ENCODE results near the gene PDCD2L. TPM values are rescaled to one million over a fixed set of nuclear protein-coding genes. Genes with fewer than 3 reads are reported as not detected.
"Not testable (repeated sequence)": the region's sequence is repeated elsewhere in the genome, so short reads cannot be mapped to it uniquely, and the experiment has no call there.

The PDCD2L gene
- total RNA-seq, 4 donors from 2014 or later: 5.6 to 10.6 (median 7.2) TPM; not detected in 1

DNA sequence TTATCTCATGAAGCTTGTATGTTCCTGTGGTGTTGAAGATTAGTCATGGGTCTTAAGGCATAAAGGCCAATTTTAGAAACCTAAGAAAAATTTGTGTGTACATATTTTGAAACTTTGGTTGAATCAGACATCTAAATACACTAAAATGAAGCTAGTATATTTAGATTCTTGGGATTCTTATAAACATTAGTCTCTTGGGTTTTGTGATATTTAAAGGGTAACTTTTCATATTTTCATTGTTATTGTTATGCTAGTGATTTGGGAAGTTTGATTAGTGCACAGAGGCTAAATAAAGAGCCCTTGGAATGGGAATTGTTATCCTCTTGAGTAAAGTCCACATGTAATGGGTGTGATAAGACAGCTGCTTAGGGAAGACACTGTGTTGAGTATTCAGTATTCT is 48.5 kb downstream of the PDCD2L start:
- Histone ChIP-seq H3K4me1 (no peaks in the 10 kb centered on the region), H3K27me3 (no peaks in the 10 kb centered on the region), H3K36me3 (peaks cover 0 to 81% (median 29%) of the 10 kb centered on the region in 4 donors), H3K4me3 (no peak overlapping the region), H3K27ac (no peak overlapping the region), H3K9me3 (no peaks in the 10 kb centered on the region)
- TF ChIP-seq POLR2AphosphoS5 (IDR thresholded peaks at IDR 0.05): no peak
- no peak for TF ChIP-seq POLR2A (IDR thresholded peaks at IDR 0.05)
- TF ChIP-seq, protein P1, sequence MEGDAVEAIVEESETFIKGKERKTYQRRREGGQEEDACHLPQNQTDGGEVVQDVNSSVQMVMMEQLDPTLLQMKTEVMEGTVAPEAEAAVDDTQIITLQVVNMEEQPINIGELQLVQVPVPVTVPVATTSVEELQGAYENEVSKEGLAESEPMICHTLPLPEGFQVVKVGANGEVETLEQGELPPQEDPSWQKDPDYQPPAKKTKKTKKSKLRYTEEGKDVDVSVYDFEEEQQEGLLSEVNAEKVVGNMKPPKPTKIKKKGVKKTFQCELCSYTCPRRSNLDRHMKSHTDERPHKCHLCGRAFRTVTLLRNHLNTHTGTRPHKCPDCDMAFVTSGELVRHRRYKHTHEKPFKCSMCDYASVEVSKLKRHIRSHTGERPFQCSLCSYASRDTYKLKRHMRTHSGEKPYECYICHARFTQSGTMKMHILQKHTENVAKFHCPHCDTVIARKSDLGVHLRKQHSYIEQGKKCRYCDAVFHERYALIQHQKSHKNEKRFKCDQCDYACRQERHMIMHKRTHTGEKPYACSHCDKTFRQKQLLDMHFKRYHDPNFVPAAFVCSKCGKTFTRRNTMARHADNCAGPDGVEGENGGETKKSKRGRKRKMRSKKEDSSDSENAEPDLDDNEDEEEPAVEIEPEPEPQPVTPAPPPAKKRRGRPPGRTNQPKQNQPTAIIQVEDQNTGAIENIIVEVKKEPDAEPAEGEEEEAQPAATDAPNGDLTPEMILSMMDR (IDR thresholded peaks at IDR 0.05): no peak
- TF ChIP-seq EP300 (IDR thresholded peaks at IDR 0.05; ENCODE audit: low read depth): no peak
- DNase-seq: no peak
- intact Hi-C loops (cut with DNase I; ENCODE audit: low total_unique reads): no loop called here
- in situ Hi-C loops (cut with MboI; ENCODE audit: low pct_ligation_motif_present in 1 of 4, low pct_unique_long_range_greater_than_20kb in 1 of 4, low sequenced_read_pairs in 3 of 4): no loop called here

- Histone ChIP-seq H3K9me3 (no peaks in the 10 kb centered on the region), H3K27ac (no peak overlapping the region), H3K4me1 (no peaks in the 10 kb centered on the region), H3K27me3 (no peaks in the 10 kb centered on the region), H3K36me3 (peaks cover 0 to 71% (median 28%) of the 10 kb centered on the region in 4 donors), H3K4me3 (no peak overlapping the region)
- WGBS, 2 donors (ENCODE audit: low coverage in 1 of 2): 87% methylated on average over 2 of the region's 2 CpGs
- in situ Hi-C loops (cut with MboI; ENCODE audit: low pct_ligation_motif_present in 1 of 4, low pct_unique_long_range_greater_than_20kb in 1 of 4, low sequenced_read_pairs in 3 of 4): no loop called here
- intact Hi-C loops (cut with DNase I; ENCODE audit: low total_unique reads): no loop called here
- TF ChIP-seq EP300 (IDR thresholded peaks at IDR 0.05; ENCODE audit: low read depth) (no peak), POLR2AphosphoS5 (IDR thresholded peaks at IDR 0.05) (no peak), POLR2A (IDR thresholded peaks at IDR 0.05) (no peak)
- TF ChIP-seq, protein P1 (IDR thresholded peaks at IDR 0.05): no peak
- no peak for DNase-seq
Observed at GRCh38 chr19:34454091-34454490, 49.9 kb downstream of the PDCD2L start.

- intact Hi-C loops (cut with DNase I; ENCODE audit: low total_unique reads): no loop called here
- 86 to 90% methylated on average over 3 of the region's 3 CpGs for WGBS, 2 donors (ENCODE audit: low coverage in 1 of 2)
- H3K4me3 ChIP-seq: no peak overlapping the region
- no peaks in the 10 kb centered on the region for H3K27me3 ChIP-seq
- DNase-seq: no peak
- no peaks in the 10 kb centered on the region for H3K9me3 ChIP-seq
- no peak for TF ChIP-seq POLR2AphosphoS5 (IDR thresholded peaks at IDR 0.05)
- no peak for TF ChIP-seq EP300 (IDR thresholded peaks at IDR 0.05; ENCODE audit: low read depth)
- no peak for TF ChIP-seq POLR2A (IDR thresholded peaks at IDR 0.05)
- TF ChIP-seq, protein P1 (IDR thresholded peaks at IDR 0.05): no peak
- peaks cover 0 to 70% (median 31%) of the 10 kb centered on the region in 4 donors for H3K36me3 ChIP-seq
- in situ Hi-C loops (cut with MboI; ENCODE audit: low pct_ligation_motif_present in 1 of 4, low pct_unique_long_range_greater_than_20kb in 1 of 4, low sequenced_read_pairs in 3 of 4): no loop called here
- no peak overlapping the region for H3K27ac ChIP-seq
- peaks cover 0 to 3% (median 0%) of the 10 kb centered on the region in 4 donors for H3K4me1 ChIP-seq
Observed at GRCh38 chr19:34454685-34455084, 50.5 kb downstream of the PDCD2L start.

GRCh38 chr19:34455783-34456480 is 51.7 kb downstream of the PDCD2L start:
- intact Hi-C loops (cut with DNase I; ENCODE audit: low total_unique reads); H3K9me3 ChIP-seq; H3K4me3 ChIP-seq; H3K27ac ChIP-seq; H3K4me1 ChIP-seq; in situ Hi-C loops (cut with MboI; ENCODE audit: low pct_ligation_motif_present in 1 of 4, low pct_unique_long_range_greater_than_20kb in 1 of 4, low sequenced_read_pairs in 3 of 4); DNase-seq; H3K27me3 ChIP-seq: not testable (repeated sequence)
- WGBS, 2 donors (ENCODE audit: low coverage in 1 of 2): 85 to 95% methylated on average over 8 to 17 of the region's 17 CpGs
- peaks cover 0 to 72% (median 31%) of the 10 kb centered on the region in 4 donors for H3K36me3 ChIP-seq

GRCh38 chr19:34457446-34457845 is 53.2 kb downstream of the PDCD2L start:
- peaks cover 0 to 75% (median 33%) of the 10 kb centered on the region in 4 donors for H3K36me3 ChIP-seq
- intact Hi-C loops (cut with DNase I; ENCODE audit: low total_unique reads): no loop called here
- H3K4me1 ChIP-seq: peaks cover 0 to 9% (median 0%) of the 10 kb centered on the region in 4 donors

More at GRCh38 chr19:34457446-34457845, 53.2 kb downstream of the PDCD2L start:
- DNase-seq: no peak
- no peak overlapping the region for H3K4me3 ChIP-seq
- no peak overlapping the region for H3K27ac ChIP-seq
- TF ChIP-seq, protein P1 (IDR thresholded peaks at IDR 0.05): no peak
- TF ChIP-seq EP300 (IDR thresholded peaks at IDR 0.05; ENCODE audit: low read depth) (no peak), POLR2AphosphoS5 (IDR thresholded peaks at IDR 0.05) (no peak), POLR2A (IDR thresholded peaks at IDR 0.05) (no peak)
- no peaks in the 10 kb centered on the region for H3K27me3 ChIP-seq
- in situ Hi-C loops (cut with MboI; ENCODE audit: low pct_ligation_motif_present in 1 of 4, low pct_unique_long_range_greater_than_20kb in 1 of 4, low sequenced_read_pairs in 3 of 4): no loop called here
- H3K9me3 ChIP-seq: no peaks in the 10 kb centered on the region
- WGBS, 2 donors (ENCODE audit: low coverage in 1 of 2): 84 to 88% methylated on average over 1 to 4 of the region's 4 CpGs
